GM13977 (cell line): ENCODE measurements around the gene CD3D.
A peak's percentile ranks its signal among the peaks of the same experiment; 100 is the strongest.

Experiments used
- DNase-seq: peaks from one replicate; pipeline ENCODE4 v3.0.0; 2012; ENCODE audit warnings: low spot score
- in situ Hi-C: fragments of 300-500 bp; cut with MboI; formaldehyde crosslinking; loops from one replicate; pipeline ENCODE4 v1.12.0; 2022; ENCODE audit warnings: low sequenced_read_pairs, low pct_unique_long_range_greater_than_20kb, mixed read lengths, inconsistent platforms; ENCODE audit not compliant: unreplicated experiment
- TF ChIP-seq, protein P1 (sequence below): IDR thresholded peaks from 2 replicates; pipeline ENCODE4 v1.5.1; 2012; ENCODE audit warnings: mild to moderate bottlenecking, control low read depth; ENCODE audit not compliant: insufficient read depth; ENCODE audit errors: extremely low read depth, missing control alignments

CD3D gene

DNA sequence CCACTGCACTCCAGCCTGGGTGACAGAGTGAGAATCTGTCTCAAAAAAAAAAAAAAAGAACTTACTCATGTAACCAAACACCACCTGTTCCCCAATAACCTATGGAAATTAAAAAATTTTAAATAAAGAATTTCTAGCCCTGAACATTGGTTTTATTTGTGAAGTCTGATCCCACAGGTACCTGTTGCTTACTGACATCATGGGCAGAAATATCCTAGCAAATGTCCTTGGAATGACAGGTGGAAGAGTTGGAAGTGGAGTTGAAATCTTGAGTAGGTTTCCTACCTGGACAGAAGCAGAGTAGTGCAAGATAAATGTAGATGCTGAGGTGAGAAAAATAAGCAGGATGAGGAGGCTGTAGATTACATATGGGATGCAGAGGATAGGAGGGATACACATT lies 17.2 kb downstream of the CD3D start:
- no peak for DNase-seq
- in situ Hi-C loops, result no loop called here
- TF ChIP-seq, protein P1, sequence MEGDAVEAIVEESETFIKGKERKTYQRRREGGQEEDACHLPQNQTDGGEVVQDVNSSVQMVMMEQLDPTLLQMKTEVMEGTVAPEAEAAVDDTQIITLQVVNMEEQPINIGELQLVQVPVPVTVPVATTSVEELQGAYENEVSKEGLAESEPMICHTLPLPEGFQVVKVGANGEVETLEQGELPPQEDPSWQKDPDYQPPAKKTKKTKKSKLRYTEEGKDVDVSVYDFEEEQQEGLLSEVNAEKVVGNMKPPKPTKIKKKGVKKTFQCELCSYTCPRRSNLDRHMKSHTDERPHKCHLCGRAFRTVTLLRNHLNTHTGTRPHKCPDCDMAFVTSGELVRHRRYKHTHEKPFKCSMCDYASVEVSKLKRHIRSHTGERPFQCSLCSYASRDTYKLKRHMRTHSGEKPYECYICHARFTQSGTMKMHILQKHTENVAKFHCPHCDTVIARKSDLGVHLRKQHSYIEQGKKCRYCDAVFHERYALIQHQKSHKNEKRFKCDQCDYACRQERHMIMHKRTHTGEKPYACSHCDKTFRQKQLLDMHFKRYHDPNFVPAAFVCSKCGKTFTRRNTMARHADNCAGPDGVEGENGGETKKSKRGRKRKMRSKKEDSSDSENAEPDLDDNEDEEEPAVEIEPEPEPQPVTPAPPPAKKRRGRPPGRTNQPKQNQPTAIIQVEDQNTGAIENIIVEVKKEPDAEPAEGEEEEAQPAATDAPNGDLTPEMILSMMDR, result no peak

DNA sequence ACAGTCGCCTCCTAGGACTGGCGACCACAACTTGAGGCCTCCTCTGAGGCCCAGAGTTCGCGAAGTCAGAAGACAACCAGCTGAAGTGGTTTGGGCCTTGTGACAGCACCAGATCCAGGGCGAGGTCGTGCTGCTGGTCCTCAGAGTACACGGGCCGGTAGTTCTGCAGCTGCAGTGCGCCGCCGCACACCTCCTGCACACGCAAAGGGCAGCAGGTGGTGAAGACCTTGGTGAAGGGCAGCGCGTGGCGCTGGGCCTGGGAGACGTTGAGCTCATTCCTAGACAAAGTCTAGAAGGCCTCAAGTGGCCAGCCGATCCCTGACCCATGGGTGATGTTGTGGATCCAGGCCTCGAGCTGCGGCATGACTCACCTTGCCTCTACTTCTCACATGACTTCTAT lies 19.8 kb downstream of the CD3D start:
- DNase-seq, result no peak
- in situ Hi-C loops, result no loop called here
- TF ChIP-seq, protein P1, result no peak

DNA sequence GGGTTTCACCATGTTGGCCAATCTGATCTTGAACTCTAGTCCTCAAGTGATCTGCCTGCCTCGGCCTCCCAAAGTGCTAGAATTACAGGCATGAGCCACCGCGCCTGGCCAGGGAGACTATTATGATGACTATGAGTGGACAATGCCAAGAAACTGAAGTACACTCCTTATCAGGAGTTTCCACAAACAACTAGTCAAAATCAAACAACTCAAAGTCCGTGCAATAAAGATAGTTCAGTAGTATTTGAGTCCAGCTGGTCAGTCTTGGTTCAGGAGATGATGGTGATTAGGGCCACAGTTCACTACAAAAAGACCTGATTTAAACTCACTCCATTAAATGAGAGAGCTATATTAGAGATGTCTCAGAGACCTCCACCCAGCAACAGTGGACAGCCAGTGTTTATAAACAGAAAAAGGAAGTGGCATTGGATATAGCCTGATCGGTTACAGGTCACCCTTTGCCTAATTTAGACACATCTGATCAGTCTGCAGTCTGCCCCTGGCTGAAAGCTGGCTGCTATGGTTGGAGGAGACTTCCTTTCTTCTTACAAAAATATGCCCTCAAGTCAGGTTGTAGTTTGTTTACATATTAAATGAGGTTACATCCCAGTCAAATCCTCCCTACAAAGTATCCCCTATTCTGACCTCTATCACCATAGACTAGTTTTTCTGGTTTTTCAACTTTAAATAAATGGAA lies 21.0 kb downstream of the CD3D start:
- TF ChIP-seq, protein P1, result no peak
- in situ Hi-C loops, result no loop called here
- DNase-seq, result peak; percentile 36

DNA sequence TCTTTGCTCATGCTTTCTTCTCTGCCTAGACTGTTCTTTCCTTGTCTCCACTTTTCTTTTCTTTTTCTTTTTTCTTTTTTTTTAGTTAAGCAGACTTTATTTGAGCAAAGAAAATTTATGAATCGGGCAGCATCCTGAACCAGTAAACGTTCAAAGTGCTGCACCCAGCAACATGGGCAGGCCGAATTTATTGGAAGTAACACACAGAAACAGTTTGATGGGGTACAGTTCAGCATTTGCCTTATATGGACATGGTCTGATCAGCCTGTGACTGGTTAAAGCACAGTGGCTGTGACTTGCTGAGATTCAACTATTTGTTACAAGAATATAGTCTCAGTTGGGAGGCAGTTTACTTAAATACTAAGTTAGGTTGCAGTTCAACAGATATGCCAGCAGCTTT lies 22.0 kb downstream of the CD3D start:
- TF ChIP-seq, protein P1, result no peak
- DNase-seq, result no peak
- in situ Hi-C loops, result no loop called here

DNA sequence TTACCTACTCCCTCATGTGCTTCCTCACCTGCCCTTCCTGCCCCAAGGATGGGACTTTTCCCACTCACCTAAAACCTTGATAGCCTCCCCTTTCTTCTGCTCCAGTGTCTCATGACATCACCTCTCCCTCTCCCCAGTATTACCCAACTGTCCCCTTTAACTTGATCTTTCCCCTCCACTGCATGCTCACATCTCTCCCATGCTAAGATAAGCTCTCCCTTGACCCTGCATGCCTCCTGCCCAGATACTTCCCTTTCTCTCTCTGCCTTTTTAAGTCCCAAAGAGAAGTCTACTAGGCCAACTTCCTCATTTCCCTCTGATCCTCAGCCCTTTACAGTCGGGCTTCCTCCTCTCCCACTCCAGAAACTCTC lies 23.2 kb downstream of the CD3D start:
- TF ChIP-seq, protein P1, result no peak
- DNase-seq, result no peak
- in situ Hi-C loops, result no loop called here

DNA sequence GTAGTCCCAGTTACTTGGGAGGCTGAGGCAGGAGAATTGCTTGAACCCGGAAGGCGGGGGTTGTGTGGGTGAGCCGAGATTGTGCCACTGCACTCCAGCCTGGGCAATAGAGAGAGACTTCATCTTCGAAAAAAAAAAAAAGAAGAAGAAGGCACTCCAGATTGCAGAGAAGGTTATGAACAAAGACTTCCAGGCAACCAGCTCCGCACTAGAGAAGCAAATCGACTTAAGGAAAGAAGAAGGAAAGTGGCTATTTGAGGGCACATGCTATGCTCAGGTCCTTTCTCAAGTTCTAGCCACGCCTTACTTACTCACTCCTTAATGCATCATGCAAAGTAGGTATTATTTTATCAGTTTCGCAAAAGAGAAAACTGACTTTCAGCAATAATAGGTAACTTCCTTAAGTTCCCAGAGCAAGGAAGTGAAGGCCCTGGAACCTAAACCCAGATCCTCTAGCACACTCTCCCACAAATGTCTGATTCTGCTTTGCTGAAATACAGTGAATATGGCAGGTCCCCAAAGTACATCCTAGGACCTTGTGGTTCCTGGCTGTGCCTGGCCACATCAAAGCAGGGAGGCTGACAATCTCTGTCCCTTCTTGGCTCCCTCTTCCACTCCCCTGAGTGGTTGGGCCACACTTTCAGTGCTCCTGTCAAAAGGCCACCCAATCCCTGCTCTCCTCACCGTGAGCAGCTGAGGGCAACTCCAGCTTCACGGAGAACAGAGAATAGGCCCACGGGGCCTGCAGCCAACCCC lies 23.7 kb downstream of the CD3D start:
- in situ Hi-C loops, result no loop called here
- DNase-seq, result no peak
- TF ChIP-seq, protein P1, result no peak
